ENCODE data around the gene CDK18. TPM values are rescaled to one million over a fixed set of nuclear protein-coding genes. Genes with fewer than 3 reads are reported as not detected.

CDK18 gene
- total and polyA plus RNA-seq, 10 of the 15 experiments (the other 5 are each of a cell fraction or from before 2014, with no cell fraction given): 0.13 to 4.4 (median 0.52) TPM; not detected in 2

DNA sequence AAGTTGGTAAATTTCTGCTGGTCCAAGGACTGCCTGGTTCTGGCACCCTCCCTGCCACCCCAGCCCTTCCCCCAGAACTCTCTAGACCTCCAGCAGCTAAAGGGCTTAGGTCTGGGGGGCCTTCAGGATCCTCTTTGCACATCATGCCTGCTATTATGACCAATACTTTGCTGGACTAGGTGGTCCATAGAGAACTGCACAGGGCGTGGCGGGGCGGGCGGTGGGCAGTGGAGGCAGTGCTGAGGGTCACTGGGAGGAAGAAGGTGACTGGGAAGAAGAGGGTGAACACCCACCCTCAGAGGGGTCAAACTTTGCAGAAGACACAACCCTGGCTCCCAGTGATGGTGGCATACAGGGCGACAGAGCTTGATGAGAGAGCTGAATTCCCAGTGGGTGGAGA lies 18.2 kb downstream of the CDK18 start:
- in situ Hi-C loops (cut with MboI): loop anchor here (5.0 kb wide), 2 partner anchors 35 to 125 kb away; no protein-coding TSS in a partner anchor
- POLR2A ChIA-PET: interaction anchor here (1.0 kb wide), 1 partner anchor 34 kb away, joined by 3 read pairs; no protein-coding TSS in a partner anchor
- 31% methylated on average over 5 of the region's 5 CpGs for WGBS (ENCODE audit: insufficient coverage, insufficient replicate concordance, low lambda C conversion rate, missing lambda C conversion rate)

DNA sequence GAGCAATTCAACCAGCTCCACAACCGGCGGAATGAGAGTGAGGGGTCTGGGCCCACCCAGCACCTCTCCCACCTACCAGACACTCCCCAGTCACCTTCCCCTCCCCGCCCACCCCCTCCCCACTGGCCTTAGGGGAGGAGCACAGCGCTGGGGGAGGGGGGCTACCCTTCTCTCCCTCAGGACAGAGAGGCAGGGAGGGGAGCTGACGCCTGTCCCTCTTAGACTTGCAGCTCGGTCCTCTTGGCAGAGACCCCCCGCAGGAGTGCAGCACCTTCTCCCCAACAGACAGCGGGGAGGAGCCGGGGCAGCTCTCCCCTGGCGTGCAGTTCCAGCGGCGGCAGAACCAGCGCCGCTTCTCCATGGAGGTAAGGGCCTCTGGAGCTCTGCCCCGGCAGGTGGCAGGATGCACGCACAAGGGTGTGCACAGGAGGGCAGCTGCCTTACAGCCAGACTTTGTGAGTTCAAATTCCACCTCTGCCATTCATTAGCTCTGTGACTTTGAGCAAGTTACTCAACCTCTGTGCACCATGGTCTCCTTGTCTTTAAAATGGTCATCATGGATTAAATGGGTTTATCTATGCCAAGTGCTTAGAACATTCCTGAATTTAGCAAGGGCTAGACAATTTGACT lies 18.9 kb downstream of the CDK18 start:
- H3K4me3 ChIP-seq: no peak overlapping the region
- ChIA-PET CTCF (interaction anchor here (0.7 to 31.6 kb wide), 40 partner anchors 8 to 253 kb away, joined by 3 to 891 read pairs (median 8); partner anchors contain the start of genes ELK4, KLHDC8A and LEMD1), SMC1A (ENCODE audit: uncharacterized antibody, unreplicated experiment) (interaction anchor here (0.7 to 10.0 kb wide), 24 partner anchors 8 to 356 kb away, joined by 3 to 319 read pairs (median 6); partner anchors contain the start of genes ELK4 and LEMD1), RAD21 (ENCODE audit: unreplicated experiment) (interaction anchor here (0.6 to 6.7 kb wide), 21 partner anchors 13 to 250 kb away, joined by 3 to 342 read pairs (median 6); partner anchors contain the start of gene ELK4), POLR2A (interaction anchor here (0.6 to 1.0 kb wide), 2 partner anchors 35 to 262 kb away, joined by 3 to 8 read pairs; no protein-coding TSS in a partner anchor)
- DNase-seq (ENCODE audit: low read depth, low spot score) (no peak), FAIRE-seq (no peak), ATAC-seq (no peak)
- BruUV-seq (replicated peaks): no TSS peak
- H4K20me1 ChIP-seq (ENCODE audit: control insufficient read depth, insufficient read depth): no peaks in the 10 kb centered on the region
- H3K27ac ChIP-seq (ENCODE audit: control insufficient read depth, insufficient read depth): no peak overlapping the region
- no peaks in the 10 kb centered on the region for H3K4me1 ChIP-seq (ENCODE audit: control insufficient read depth, insufficient read depth, low read length)
- H3K4me2 ChIP-seq (ENCODE audit: control insufficient read depth, insufficient read depth): no peak overlapping the region
- H3K27me3 ChIP-seq (replicated peaks in 1 of 2; ENCODE audit: control insufficient read depth in 2 of 2, insufficient read depth in 2 of 2, low read length in 1 of 2): peaks cover 0 to 1% of the 10 kb centered on the region in 2 experiments; a peak in 3 of 4 replicates
- H2AFZ ChIP-seq (ENCODE audit: control insufficient read depth, low read depth, low read length): no peak overlapping the region
- no peaks in the 10 kb centered on the region for H3K9me3 ChIP-seq (replicated peaks; ENCODE audit: control insufficient read depth, insufficient read depth, low read length)
- in situ Hi-C loops (cut with MboI) (loop anchor here (5.0 kb wide), 2 partner anchors 36 to 126 kb away; no protein-coding TSS in a partner anchor), intact Hi-C loops (cut with micrococcal nuclease; ENCODE audit: unreplicated experiment) (loop anchor here (10.0 kb wide), 1 partner anchor 249 kb away; no protein-coding TSS in a partner anchor)
- H3K79me2 ChIP-seq (ENCODE audit: control insufficient read depth, insufficient read depth, low read length): no peaks in the 10 kb centered on the region
- WGBS (ENCODE audit: insufficient coverage, insufficient replicate concordance, low lambda C conversion rate, missing lambda C conversion rate): 52% methylated on average over 13 of the region's 16 CpGs
- no peaks in the 10 kb centered on the region for H3K36me3 ChIP-seq (ENCODE audit: control insufficient read depth in 2 of 2, insufficient read depth in 2 of 2, low read length in 1 of 2)
- H3K9ac ChIP-seq (ENCODE audit: control insufficient read depth, insufficient read depth, low read length): no peak overlapping the region
- TF ChIP-seq POLR2A (IDR thresholded peaks at IDR 0.05; ENCODE audit: low read depth, low read length): no peak
- TF ChIP-seq, protein P1, sequence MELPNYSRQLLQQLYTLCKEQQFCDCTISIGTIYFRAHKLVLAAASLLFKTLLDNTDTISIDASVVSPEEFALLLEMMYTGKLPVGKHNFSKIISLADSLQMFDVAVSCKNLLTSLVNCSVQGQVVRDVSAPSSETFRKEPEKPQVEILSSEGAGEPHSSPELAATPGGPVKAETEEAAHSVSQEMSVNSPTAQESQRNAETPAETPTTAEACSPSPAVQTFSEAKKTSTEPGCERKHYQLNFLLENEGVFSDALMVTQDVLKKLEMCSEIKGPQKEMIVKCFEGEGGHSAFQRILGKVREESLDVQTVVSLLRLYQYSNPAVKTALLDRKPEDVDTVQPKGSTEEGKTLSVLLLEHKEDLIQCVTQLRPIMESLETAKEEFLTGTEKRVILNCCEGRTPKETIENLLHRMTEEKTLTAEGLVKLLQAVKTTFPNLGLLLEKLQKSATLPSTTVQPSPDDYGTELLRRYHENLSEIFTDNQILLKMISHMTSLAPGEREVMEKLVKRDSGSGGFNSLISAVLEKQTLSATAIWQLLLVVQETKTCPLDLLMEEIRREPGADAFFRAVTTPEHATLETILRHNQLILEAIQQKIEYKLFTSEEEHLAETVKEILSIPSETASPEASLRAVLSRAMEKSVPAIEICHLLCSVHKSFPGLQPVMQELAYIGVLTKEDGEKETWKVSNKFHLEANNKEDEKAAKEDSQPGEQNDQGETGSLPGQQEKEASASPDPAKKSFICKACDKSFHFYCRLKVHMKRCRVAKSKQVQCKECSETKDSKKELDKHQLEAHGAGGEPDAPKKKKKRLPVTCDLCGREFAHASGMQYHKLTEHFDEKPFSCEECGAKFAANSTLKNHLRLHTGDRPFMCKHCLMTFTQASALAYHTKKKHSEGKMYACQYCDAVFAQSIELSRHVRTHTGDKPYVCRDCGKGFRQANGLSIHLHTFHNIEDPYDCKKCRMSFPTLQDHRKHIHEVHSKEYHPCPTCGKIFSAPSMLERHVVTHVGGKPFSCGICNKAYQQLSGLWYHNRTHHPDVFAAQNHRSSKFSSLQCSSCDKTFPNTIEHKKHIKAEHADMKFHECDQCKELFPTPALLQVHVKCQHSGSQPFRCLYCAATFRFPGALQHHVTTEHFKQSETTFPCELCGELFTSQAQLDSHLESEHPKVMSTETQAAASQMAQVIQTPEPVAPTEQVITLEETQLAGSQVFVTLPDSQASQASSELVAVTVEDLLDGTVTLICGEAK (IDR thresholded peaks at IDR 0.05; ENCODE audit: borderline replicate concordance): no peak
- no peak for TF ChIP-seq RFX5 (IDR thresholded peaks at IDR 0.05; ENCODE audit: low read depth, low read length)
- TF ChIP-seq CEBPB (IDR thresholded peaks at IDR 0.05; ENCODE audit: borderline replicate concordance in 1 of 2, low read depth in 2 of 2, low read length in 2 of 2): no peak
- no peak for TF ChIP-seq TARDBP (IDR thresholded peaks at IDR 0.05; ENCODE audit: borderline replicate concordance)
- no peak for TF ChIP-seq FOS (IDR thresholded peaks at IDR 0.05; ENCODE audit: borderline replicate concordance, extremely low read depth, insufficient read length)
- no peak for TF ChIP-seq ZSCAN29 (IDR thresholded peaks at IDR 0.05)
- no peak for TF ChIP-seq PML (IDR thresholded peaks at IDR 0.05; ENCODE audit: low read length)
- TF ChIP-seq ZNF384 (IDR thresholded peaks at IDR 0.05; ENCODE audit: borderline replicate concordance, low read depth, low read length): no peak
- no peak for TF ChIP-seq CHD1 (IDR thresholded peaks at IDR 0.05; ENCODE audit: low read depth, low read length)

More for the DNA sequence above, 18.2 kb downstream of the CDK18 start:
- intact Hi-C loops (cut with micrococcal nuclease; ENCODE audit: unreplicated experiment): loop anchor here (10.0 kb wide), 1 partner anchor 248 kb away; no protein-coding TSS in a partner anchor
- FAIRE-seq (no peak), DNase-seq (ENCODE audit: low read depth, low spot score) (no peak), ATAC-seq (no peak)
- Histone ChIP-seq H3K27me3 (replicated peaks in 1 of 2; ENCODE audit: control insufficient read depth in 2 of 2, insufficient read depth in 2 of 2, low read length in 1 of 2) (peaks cover 0 to 1% of the 10 kb centered on the region in 2 experiments; a peak in 3 of 4 replicates), H3K9ac (ENCODE audit: control insufficient read depth, insufficient read depth, low read length) (no peak overlapping the region), H3K4me3 (no peak overlapping the region), H4K20me1 (ENCODE audit: control insufficient read depth, insufficient read depth) (no peaks in the 10 kb centered on the region), H3K9me3 (replicated peaks; ENCODE audit: control insufficient read depth, insufficient read depth, low read length) (no peaks in the 10 kb centered on the region), H3K36me3 (ENCODE audit: control insufficient read depth in 2 of 2, insufficient read depth in 2 of 2, low read length in 1 of 2) (no peaks in the 10 kb centered on the region), H3K79me2 (ENCODE audit: control insufficient read depth, insufficient read depth, low read length) (no peaks in the 10 kb centered on the region), H3K4me2 (ENCODE audit: control insufficient read depth, insufficient read depth) (no peak overlapping the region), H3K4me1 (ENCODE audit: control insufficient read depth, insufficient read depth, low read length) (no peaks in the 10 kb centered on the region), H2AFZ (ENCODE audit: control insufficient read depth, low read depth, low read length) (no peak overlapping the region), H3K27ac (ENCODE audit: control insufficient read depth, insufficient read depth) (no peak overlapping the region)
- no TSS peak for BruUV-seq (replicated peaks)
- RAD21 ChIA-PET (ENCODE audit: unreplicated experiment): interaction anchor here (0.8 to 6.7 kb wide), 12 partner anchors 14 to 186 kb away, joined by 3 to 342 read pairs (median 12); partner anchors contain the start of gene ELK4
- TF ChIP-seq NFYB (IDR thresholded peaks at IDR 0.05; ENCODE audit: insufficient read depth, low read depth, low read length) (no peak), CHD1 (IDR thresholded peaks at IDR 0.05; ENCODE audit: low read depth, low read length) (no peak), SIN3A (IDR thresholded peaks at IDR 0.05; ENCODE audit: low read depth, low read length) (no peak), BMI1 (IDR thresholded peaks at IDR 0.05; ENCODE audit: borderline replicate concordance) (no peak), MEF2B (IDR thresholded peaks at IDR 0.05; ENCODE audit: partially characterized antibody, poor library complexity, severe bottlenecking) (no peak)
- CTCF ChIA-PET: interaction anchor here (0.6 to 31.6 kb wide), 23 partner anchors 8 to 1035 kb away, joined by 3 to 891 read pairs (median 8); partner anchors contain the start of genes ELK4 and KLHDC8A
- SMC1A ChIA-PET (ENCODE audit: uncharacterized antibody, unreplicated experiment): interaction anchor here (0.9 to 10.0 kb wide), 13 partner anchors 14 to 249 kb away, joined by 3 to 319 read pairs (median 12); partner anchors contain the start of genes ELK4 and LEMD1

Measured in GM12878 (cell line).